HEK293 (cell line): Measurements from ENCODE around the gene GPI.
A peak's percentile ranks its signal among the peaks of the same experiment; 100 is the strongest.

Experiments
- CTCF ChIA-PET: fragments of 350-600 bp; formaldehyde crosslinking; extraction: SDS; loops from one replicate; lab custom pipeline; 2021; ENCODE audit warnings: antibody characterized with exemption; lab: Yijun Ruan, JAX
- POLR2A ChIA-PET: fragments of 300-600 bp; formaldehyde crosslinking; extraction: SDS; loops from one replicate; lab custom pipeline; 2020; ENCODE audit warnings: antibody characterized with exemption, inconsistent platforms; lab: Yijun Ruan, JAX
- H3K27ac ChIP-seq: fragments of 200-500 bp; sonication (Bioruptor generic); 2 replicates; pipeline ENCODE4 v1.5.1; 2014; ENCODE audit warnings: low read depth, low read length, control low read depth, inconsistent platforms; ENCODE audit errors: extremely low read depth
- H3K36me3 ChIP-seq, 2 experiments: fragments of 200-500 bp in 1 of 2; sonication (Bioruptor generic) in 1 of 2; 1 replicate in 1 of 2; 2 replicates in 1 of 2; pipeline ENCODE4 v1.5.1; 2014 to 2017; ENCODE audit warnings: inconsistent platforms in 2 of 2, low read length in 2 of 2; ENCODE audit not compliant: control insufficient read depth in 2 of 2, insufficient read depth in 1 of 2
- H3K4me1 ChIP-seq: fragments of 200-500 bp; sonication (Bioruptor generic); 2 replicates; pipeline ENCODE4 v1.5.1; 2014; ENCODE audit warnings: mild to moderate bottlenecking, low read length, inconsistent platforms; ENCODE audit not compliant: control insufficient read depth, insufficient read depth
- H3K4me3 ChIP-seq: 2 replicates; pipeline ENCODE4 v1.5.1; 2011; ENCODE audit warnings: low read depth, mild to moderate bottlenecking, control low read depth, low read length, moderate library complexity
- H3K9me3 ChIP-seq: fragments of 200-500 bp; sonication (Bioruptor generic); 2 replicates; pipeline ENCODE4 v1.5.1; 2014; ENCODE audit warnings: low read depth, low read length, inconsistent platforms; ENCODE audit not compliant: control insufficient read depth, insufficient read depth
- SP2 ChIP-seq: fragments of 450-650 bp; formaldehyde crosslinking; IDR thresholded peaks from 2 replicates; pipeline ENCODE4 v1.5.1; 2016; ENCODE audit warnings: missing biosample characterization, missing genetic modification characterization
- TCF7L2 ChIP-seq: IDR thresholded peaks from 2 replicates; pipeline ENCODE4 v1.6.1; 2011; ENCODE audit warnings: low read depth, mild to moderate bottlenecking, inconsistent platforms, low read length, moderate library complexity, borderline replicate concordance
- ZBTB17 ChIP-seq: fragments of 450-650 bp; formaldehyde crosslinking; IDR thresholded peaks from 2 replicates; pipeline ENCODE4 v1.5.1; 2016; ENCODE audit warnings: missing biosample characterization, missing genetic modification characterization
- ZBTB21 ChIP-seq: fragments of 450-650 bp; formaldehyde crosslinking; IDR thresholded peaks from 2 replicates; pipeline ENCODE4 v1.5.1; 2017; ENCODE audit warnings: missing biosample characterization, missing genetic modification characterization
- ZNF10 ChIP-seq: fragments of 450-650 bp; formaldehyde crosslinking; IDR thresholded peaks from 2 replicates; pipeline ENCODE4 v1.5.1; 2017; ENCODE audit warnings: missing biosample characterization, missing genetic modification characterization
- ZNF169 ChIP-seq: fragments of 450-650 bp; formaldehyde crosslinking; IDR thresholded peaks from 2 replicates; pipeline ENCODE4 v1.5.1; 2016; ENCODE audit warnings: missing biosample characterization, missing genetic modification characterization
- ZNF341 ChIP-seq: fragments of 450-650 bp; formaldehyde crosslinking; IDR thresholded peaks from 2 replicates; pipeline ENCODE4; 2016; ENCODE audit warnings: low read depth, missing biosample characterization, missing genetic modification characterization
- ZNF354C ChIP-seq: fragments of 450-650 bp; formaldehyde crosslinking; IDR thresholded peaks from 2 replicates; pipeline ENCODE4 v1.5.1; 2016; ENCODE audit warnings: missing biosample characterization, missing genetic modification characterization, low read depth, borderline replicate concordance
- ZNF416 ChIP-seq: fragments of 450-650 bp; formaldehyde crosslinking; IDR thresholded peaks from 2 replicates; pipeline ENCODE4 v1.5.1; 2016; ENCODE audit warnings: missing biosample characterization, missing genetic modification characterization
- ZNF433 ChIP-seq: fragments of 450-650 bp; formaldehyde crosslinking; IDR thresholded peaks from 2 replicates; pipeline ENCODE4 v1.5.1; 2016; ENCODE audit warnings: missing biosample characterization, missing genetic modification characterization, low read depth
- ZNF777 ChIP-seq: fragments of 450-650 bp; formaldehyde crosslinking; IDR thresholded peaks from 2 replicates; pipeline ENCODE4 v1.5.1; 2017; ENCODE audit warnings: missing biosample characterization, missing genetic modification characterization, borderline replicate concordance
- ZSCAN16 ChIP-seq: fragments of 450-650 bp; formaldehyde crosslinking; IDR thresholded peaks from 2 replicates; pipeline ENCODE4 v1.5.1; 2016; ENCODE audit warnings: missing biosample characterization, missing genetic modification characterization
- TF ChIP-seq, protein P1 (sequence below): fragments of 450-650 bp; IDR thresholded peaks from 2 replicates; pipeline ENCODE4 v1.5.1; 2018; ENCODE audit warnings: missing biosample characterization, missing genetic modification characterization
- TF ChIP-seq, protein P2 (sequence below): fragments of 450-650 bp; formaldehyde crosslinking; IDR thresholded peaks from 2 replicates; pipeline ENCODE4 v1.5.1; 2017; ENCODE audit warnings: missing biosample characterization, missing genetic modification characterization
- TF ChIP-seq, protein P3 (sequence below): fragments of 450-650 bp; formaldehyde crosslinking; IDR thresholded peaks from 2 replicates; pipeline ENCODE4 v1.5.1; 2016; ENCODE audit warnings: missing biosample characterization, missing genetic modification characterization
- TF ChIP-seq, protein P4 (sequence below): fragments of 450-650 bp; formaldehyde crosslinking; IDR thresholded peaks from 2 replicates; pipeline ENCODE4 v1.5.1; 2016; ENCODE audit warnings: missing biosample characterization, missing genetic modification characterization

GPI gene

DNA sequence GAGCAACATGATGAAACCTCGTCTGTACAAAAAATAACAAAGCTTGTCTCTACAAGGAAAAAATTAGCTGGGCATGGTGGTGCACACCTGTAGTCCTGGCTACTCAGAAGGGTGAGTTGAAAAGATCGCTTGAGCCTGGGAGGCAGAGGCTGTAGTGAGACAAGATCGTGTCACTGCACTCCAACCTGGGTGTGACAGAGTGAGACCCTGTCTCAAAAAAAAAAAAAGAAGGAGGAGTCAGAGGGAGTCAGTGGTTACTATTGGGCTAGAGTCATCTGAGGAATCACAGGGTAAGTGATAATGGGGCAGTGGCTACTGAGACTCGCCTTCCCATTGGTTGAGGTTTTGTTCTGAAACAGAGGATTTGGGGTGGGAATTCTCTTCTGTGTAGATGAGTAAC is 1.9 kb upstream of the GPI start (continued):
- TF ChIP-seq TCF7L2 (no peak), SP2 (tag by site-specific recombination) (peak; percentile 71), ZBTB17 (tag by site-specific recombination) (peak; percentile 35; the same call in 1 of the 2 replicates), ZNF416 (tag by site-specific recombination) (no peak)
- TF ChIP-seq, all 188 proteins: peak for 3

DNA sequence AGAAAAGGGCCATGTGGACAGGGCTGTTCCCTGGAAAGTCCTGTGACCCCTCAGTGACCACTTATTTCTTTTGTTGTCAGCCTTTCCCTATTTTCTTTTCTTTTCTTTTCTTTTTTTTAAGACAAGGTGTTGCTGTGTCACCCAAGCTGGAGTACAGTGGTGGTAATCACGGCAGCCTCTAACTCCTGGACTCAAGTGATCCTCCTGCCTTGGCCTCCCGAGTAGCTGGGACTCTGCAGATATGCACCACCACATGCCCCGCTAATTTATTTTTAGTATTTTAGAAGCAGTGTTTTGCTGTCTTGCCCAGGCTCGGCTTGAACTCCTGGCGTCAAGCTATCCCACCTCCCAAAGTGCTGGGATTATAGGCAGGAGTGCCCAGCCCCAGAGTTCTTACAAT is 1.1 kb upstream of the GPI start:
- Histone ChIP-seq H3K9me3 (no peaks in the 10 kb centered on the region), H3K27ac (no peak overlapping the region), H3K4me3 (no peak overlapping the region), H3K36me3 (peaks cover 27 to 30% of the 10 kb centered on the region in 2 experiments), H3K4me1 (peaks cover 17% of the 10 kb centered on the region)
- POLR2A ChIA-PET: interaction anchor here (0.9 kb wide), 1 partner anchor 43 kb away, joined by 6 read pairs; no protein-coding TSS in a partner anchor
- 0 out of 2 replicates have a peak, but pooled peaks have one; percentile 27 for TF ChIP-seq ZNF341 (tag by site-specific recombination)
- TF ChIP-seq, protein P1, sequence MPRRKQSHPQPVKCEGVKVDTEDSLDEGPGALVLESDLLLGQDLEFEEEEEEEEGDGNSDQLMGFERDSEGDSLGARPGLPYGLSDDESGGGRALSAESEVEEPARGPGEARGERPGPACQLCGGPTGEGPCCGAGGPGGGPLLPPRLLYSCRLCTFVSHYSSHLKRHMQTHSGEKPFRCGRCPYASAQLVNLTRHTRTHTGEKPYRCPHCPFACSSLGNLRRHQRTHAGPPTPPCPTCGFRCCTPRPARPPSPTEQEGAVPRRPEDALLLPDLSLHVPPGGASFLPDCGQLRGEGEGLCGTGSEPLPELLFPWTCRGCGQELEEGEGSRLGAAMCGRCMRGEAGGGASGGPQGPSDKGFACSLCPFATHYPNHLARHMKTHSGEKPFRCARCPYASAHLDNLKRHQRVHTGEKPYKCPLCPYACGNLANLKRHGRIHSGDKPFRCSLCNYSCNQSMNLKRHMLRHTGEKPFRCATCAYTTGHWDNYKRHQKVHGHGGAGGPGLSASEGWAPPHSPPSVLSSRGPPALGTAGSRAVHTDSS (tag by site-specific recombination): no peak
- TF ChIP-seq ZSCAN16: no peak
- CTCF ChIA-PET: interaction anchor here (0.5 to 0.7 kb wide), 6 partner anchors 9 to 320 kb away, joined by 3 to 6 read pairs (median 4); no protein-coding TSS in a partner anchor

DNA sequence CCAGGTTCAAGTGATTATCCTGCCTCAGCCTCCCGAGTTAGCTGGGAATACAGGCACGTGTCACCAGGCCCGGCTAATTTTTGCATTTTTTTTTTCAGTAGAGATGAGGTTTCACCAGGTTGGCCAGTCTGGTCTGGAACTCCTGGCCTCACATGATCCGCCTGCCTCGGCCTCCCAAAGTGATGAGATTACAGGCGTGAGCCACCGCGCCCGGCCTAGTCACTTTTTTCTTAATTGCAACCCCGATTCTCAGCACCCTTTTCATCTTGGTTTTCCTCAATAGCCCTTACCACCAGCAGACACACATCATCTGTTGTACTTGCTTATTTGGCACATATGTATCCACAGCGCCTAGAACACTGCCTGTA is 550 bp upstream of the GPI start:
- Histone ChIP-seq H3K4me3 (peak overlapping the region; percentile 64), H3K36me3 (peaks cover 32 to 35% of the 10 kb centered on the region in 2 experiments), H3K27ac (peak overlapping the region; percentile 89; the same call in 1 of the 2 replicates), H3K9me3 (no peaks in the 10 kb centered on the region), H3K4me1 (peaks cover 17% of the 10 kb centered on the region)
- ChIA-PET CTCF (interaction anchor here (0.6 to 0.7 kb wide), 3 partner anchors 92 to 321 kb away, joined by 3 to 6 read pairs (median 4); no protein-coding TSS in a partner anchor), POLR2A (interaction anchor here (0.7 to 2.7 kb wide), 6 partner anchors 12 to 546 kb away, joined by 3 to 13 read pairs (median 5); partner anchors contain the start of genes UBA2 and WTIP)
- TF ChIP-seq ZBTB21 (tag by site-specific recombination): 0 out of 2 replicates have a peak, but pooled peaks have one; percentile 14
- TF ChIP-seq ZNF341 (tag by site-specific recombination): no peak
- TF ChIP-seq ZNF433 (tag by site-specific recombination): no peak
- no peak for TF ChIP-seq ZNF10 (tag by site-specific recombination)
- no peak for TF ChIP-seq ZNF777 (tag by site-specific recombination)
- no peak for TF ChIP-seq ZNF169 (tag by site-specific recombination)
- TF ChIP-seq, protein P2, sequence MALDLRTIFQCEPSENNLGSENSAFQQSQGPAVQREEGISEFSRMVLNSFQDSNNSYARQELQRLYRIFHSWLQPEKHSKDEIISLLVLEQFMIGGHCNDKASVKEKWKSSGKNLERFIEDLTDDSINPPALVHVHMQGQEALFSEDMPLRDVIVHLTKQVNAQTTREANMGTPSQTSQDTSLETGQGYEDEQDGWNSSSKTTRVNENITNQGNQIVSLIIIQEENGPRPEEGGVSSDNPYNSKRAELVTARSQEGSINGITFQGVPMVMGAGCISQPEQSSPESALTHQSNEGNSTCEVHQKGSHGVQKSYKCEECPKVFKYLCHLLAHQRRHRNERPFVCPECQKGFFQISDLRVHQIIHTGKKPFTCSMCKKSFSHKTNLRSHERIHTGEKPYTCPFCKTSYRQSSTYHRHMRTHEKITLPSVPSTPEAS: no peak
- TF ChIP-seq ZSCAN16: no peak
- TF ChIP-seq, protein P3, sequence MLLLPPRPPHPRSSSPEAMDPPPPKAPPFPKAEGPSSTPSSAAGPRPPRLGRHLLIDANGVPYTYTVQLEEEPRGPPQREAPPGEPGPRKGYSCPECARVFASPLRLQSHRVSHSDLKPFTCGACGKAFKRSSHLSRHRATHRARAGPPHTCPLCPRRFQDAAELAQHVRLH (tag by site-specific recombination): no peak
- TF ChIP-seq, protein P4, sequence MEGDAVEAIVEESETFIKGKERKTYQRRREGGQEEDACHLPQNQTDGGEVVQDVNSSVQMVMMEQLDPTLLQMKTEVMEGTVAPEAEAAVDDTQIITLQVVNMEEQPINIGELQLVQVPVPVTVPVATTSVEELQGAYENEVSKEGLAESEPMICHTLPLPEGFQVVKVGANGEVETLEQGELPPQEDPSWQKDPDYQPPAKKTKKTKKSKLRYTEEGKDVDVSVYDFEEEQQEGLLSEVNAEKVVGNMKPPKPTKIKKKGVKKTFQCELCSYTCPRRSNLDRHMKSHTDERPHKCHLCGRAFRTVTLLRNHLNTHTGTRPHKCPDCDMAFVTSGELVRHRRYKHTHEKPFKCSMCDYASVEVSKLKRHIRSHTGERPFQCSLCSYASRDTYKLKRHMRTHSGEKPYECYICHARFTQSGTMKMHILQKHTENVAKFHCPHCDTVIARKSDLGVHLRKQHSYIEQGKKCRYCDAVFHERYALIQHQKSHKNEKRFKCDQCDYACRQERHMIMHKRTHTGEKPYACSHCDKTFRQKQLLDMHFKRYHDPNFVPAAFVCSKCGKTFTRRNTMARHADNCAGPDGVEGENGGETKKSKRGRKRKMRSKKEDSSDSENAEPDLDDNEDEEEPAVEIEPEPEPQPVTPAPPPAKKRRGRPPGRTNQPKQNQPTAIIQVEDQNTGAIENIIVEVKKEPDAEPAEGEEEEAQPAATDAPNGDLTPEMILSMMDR: peak; percentile 56
- no peak for TF ChIP-seq ZNF354C (tag by site-specific recombination)
